ENCODE data around the gene NR5A2.

Gene NR5A2

DNA sequence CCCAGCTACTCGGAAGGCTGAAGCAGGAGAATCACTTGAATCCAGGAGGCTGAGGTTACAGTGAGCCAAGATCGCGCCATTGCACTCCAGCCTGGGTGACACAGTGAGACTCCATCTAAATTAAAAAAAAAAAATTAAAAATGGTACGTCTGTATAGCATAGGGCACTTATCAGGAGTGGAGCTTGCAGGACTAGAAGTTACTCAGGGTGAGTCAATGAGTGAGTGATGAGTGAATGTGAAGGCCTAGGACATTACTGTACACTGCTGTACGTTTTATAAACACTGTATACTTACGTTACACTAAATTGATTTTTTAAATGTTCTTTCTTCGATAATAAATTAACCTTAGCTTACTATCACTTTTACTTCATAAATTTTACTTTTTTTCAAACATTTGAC lies 183.6 kb downstream of the NR5A2 start:
- DNase-seq, result no peak

DNA sequence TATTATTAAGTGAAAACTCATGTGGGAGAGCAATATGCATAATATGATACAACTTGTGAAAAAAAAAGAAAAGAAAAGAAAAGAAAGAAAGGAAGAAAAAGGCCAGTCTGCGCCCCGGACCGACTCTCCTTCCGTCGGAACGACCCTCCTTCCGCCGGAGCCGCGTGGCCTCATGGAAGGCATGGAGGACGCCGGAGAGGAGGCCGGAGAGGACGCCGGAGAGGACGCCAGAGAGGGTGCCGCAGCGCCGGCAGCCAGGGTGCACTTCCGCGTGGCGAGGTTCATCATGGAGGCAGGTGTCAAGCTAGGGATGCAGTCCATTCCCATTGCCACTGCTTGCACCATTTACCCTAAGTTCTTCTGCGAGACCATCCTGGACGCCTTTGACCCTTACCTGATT lies 185.9 kb downstream of the NR5A2 start:
- no peak for DNase-seq

DNA sequence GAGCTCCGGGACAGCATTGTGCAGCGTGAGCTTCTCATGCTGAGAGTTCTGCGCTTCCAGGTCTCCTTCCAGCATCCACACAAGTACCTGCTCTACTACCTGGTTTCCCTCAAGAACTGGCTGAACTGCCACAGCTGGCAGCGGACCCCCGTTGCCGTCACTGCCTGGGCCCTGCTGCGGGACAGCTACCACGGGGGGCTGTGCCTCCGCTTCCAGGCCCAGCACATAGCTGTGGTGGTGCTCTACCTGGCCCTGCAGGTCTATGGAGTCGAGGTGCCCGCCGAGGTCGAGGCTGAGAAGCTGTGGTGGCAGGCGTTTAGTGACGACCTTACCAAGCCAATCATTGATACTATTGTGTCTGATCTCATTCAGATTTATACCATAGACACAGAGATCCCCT lies 186.4 kb downstream of the NR5A2 start:
- no peak for DNase-seq

DNA sequence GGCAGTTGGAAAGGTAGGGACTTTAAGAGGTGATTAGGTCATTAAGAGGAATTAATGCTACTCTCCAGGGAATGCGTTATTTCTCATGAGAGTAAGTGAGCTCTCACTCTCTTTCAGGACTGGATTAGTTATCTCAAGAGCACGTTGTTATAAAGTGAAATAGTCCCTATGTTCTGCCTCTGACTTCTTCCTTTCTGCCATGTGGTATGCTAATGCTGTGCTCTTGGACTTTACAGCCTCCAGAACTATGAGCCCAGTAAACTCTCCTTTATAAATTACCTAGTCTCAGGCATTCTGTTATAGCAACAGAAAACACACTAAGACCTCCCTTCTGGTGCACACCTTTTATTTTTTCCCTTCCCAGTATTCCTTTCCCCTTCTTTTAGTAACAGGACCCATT lies 187.8 kb downstream of the NR5A2 start:
- DNase-seq, result no peak

DNA sequence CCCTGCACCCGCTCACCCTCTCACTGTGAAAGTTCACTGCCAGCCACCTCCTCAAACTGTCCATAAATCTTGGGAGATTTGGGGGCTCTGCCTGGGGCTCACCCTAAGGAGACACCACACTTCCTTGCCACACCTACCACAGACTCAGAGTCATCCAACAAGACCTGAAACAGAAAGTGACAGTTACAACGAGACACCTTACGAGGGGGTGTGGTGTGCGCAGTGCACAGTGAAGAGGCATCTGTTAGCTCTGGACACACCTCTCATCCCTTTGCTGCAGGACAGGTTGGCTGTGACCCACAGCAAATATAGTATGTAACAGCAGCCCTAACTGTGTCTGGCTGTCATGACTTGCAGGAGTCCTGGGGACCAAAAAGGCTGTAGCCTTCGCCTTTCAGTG lies 190.2 kb downstream of the NR5A2 start:
- DNase-seq, result no peak

DNA sequence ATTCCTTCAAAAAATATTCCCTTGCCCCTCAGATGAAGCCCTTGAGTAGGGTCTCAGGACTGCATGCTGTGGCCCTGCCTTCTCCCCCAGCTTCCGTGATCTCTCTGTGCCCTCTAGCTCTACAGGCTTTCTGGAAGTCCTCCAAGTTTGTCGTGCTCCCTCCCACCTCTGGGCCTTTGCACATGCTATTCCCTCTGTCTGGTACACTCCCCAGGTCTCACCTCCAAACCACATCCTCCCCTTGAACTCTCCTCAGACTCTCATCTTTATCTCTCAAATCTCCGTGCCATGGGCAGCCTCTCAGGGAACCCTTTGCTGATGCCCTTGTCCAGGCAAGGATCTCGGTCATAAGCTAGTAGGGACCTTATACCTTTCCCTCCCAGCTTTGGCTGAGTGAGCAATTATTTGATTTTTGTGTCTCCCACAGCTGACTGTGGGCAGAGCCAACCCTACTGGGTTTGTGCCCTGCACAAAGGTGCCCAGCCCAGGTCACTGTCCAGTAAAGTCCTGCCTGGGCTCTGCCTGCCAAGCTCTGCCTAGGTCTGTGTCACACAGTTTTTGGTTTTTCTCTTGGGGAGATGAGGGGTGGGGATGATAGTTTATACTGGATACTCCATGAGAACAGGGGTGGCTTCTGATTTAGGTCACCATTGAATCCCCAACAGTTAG lies 194.2 kb downstream of the NR5A2 start:
- DNase-seq, result no peak

DNA sequence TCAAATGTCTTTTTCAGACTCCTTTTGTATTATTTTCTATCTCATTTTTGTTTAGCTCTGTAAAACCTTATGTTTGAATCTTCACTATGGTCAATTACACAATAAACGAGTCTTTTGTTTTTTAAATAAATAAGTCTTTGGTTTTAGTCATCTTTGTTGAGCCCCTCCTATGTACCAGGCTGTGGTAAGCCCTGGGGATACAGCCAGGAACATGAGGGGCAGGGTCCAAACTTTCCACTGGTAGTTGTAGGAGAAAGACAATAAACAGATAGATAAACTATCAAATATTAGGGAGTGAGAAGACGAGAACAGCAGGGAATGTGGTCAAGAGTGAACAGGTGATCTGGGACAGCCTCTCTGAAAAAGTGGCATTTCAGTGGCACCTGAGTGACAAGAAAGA lies 195.7 kb downstream of the NR5A2 start:
- DNase-seq, result no peak

DNA sequence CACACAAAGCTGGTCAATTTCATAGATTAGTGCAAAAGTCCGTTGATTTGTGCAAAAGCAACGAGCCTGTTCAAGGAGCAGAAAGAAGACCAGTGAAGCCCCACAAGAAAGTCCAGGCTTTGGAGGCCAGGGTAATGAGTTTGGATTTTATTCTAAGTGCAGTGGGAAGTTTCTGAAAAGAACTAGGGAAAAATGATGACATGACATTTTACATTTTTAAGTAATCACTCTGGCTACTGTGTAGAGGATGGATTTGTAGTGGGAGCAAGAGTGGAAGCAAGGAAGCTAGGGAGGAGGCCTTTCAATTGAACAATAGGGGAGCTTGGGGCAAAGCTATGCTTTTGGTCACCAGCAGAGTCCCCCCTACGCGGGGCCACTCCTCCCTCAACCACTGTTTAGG lies 196.1 kb downstream of the NR5A2 start:
- DNase-seq, result no peak

DNA sequence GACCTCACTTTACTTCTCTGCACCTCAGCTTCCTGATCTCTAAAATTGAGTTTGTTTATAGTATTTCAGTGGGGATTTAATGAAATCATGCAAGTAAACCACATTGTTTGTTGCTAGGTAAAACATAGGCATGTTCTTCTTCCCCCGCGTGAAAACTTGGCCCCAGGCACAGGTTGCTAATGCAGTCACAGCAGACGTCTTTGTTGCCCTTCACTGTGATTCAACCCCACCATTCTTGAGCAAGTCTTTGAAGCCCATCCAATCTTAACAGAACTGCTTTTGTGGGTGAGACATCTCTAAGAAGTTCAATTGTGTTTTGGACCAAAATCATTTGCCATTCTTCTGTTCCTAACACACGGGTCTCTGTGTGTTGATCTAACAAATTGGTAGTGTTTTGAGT lies 196.8 kb downstream of the NR5A2 start:
- no peak for DNase-seq

DNA sequence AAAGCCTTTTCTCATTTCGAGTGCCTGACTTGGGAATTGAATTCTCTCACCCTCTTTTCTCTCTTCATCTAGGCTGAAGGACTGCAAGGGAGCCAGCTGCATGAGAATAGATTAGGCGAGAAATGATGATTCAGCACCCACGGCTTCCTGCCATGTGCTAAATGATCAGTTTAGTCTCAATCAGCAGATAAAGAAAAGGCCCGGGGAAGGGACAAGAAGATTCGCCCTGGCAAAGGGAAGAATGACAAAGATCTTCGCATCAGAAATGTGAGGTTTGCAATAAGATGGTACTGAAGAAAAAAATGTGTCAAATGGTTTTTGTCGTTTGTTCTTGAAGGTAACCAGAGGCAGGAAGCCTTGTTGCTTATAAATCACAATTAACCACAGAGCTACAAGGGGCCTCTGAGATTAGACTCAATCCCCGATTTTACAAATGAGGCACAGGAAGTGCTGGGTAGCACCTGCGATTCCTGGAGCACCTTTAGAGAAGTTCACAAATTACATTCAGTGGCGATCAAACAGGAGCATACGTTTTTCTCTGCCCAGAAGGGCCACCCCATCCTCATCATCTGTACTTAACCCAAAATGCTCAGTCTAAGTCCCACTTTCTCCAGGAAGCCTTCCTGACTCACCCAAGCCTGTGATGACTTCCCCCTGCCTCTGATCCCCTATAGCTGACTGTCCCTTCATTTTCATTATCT lies 198.9 kb downstream of the NR5A2 start:
- peak; percentile 7 for DNase-seq

DNA sequence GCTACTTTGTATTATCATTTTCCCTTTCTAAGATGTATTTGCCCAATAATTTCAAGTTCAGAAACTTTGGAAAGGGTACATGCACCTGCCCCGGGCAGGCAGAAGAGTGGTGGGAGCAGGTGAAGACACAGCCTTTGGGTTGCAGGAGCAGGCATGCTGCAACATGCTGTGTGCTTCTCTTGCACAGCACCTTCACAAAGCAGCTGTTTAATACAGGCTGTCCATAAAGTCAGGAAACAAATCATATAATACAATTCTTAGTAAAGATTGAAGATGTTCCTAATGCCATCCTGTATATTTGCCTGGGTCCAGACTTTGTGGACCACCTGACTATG lies 199.4 kb downstream of the NR5A2 start:
- DNase-seq, result no peak

Data from stimulated activated naive CD4-positive, alpha-beta T cell treated with Interleukin-2 at 50 U/mL for 16 hours (primary cell).